ENCODE measurements around the gene SLC38A11. TPM values are rescaled to one million over a fixed set of nuclear protein-coding genes. Genes with fewer than 3 reads are reported as not detected.

Gene SLC38A11
- total and polyA plus RNA-seq, 2 of the 8 experiments (the other 6 are each of a cell fraction or from before 2014, with no cell fraction given), result not detected

GRCh38 chr2:164972216-164972615 lies 16.9 kb upstream of the SLC38A11 start:
- Histone ChIP-seq H3K79me1 (ENCODE audit: low read depth, low read length) (no peaks in the 10 kb centered on the region), H3K23me2 (ENCODE audit: low read depth, low read length) (no peaks in the 10 kb centered on the region), H3K18ac (ENCODE audit: extremely low read depth, low read length) (no peak overlapping the region), H4K20me1 (replicated peaks in 1 of 2; ENCODE audit: control insufficient read depth in 1 of 2, insufficient read depth in 2 of 2, low read length in 2 of 2) (no peaks in the 10 kb centered on the region), H2BK20ac (ENCODE audit: low read length) (no peak overlapping the region), H3K9ac (replicated peaks in 1 of 4; ENCODE audit: extremely low read depth in 1 of 4, low read depth in 3 of 4, low read length in 3 of 4) (no peak overlapping the region), H3K36me3 (ENCODE audit: control insufficient read depth in 2 of 4, insufficient read depth in 4 of 4, low read length in 3 of 4) (no peaks in the 10 kb centered on the region), H2AK5ac (ENCODE audit: low read depth, low read length) (no peak overlapping the region), H3K23ac (ENCODE audit: insufficient read length) (no peak overlapping the region), H2AFZ (ENCODE audit: low read length) (no peak overlapping the region), H4K5ac (ENCODE audit: insufficient read length, low read depth, low read length) (no peak overlapping the region), H4K91ac (replicated peaks; ENCODE audit: insufficient read length, low read length) (no peak overlapping the region), H3K4me2 (ENCODE audit: insufficient read depth in 1 of 2, low read depth in 2 of 2, low read length in 2 of 2) (no peak overlapping the region), H4K8ac (ENCODE audit: extremely low read depth, insufficient read depth, low read length) (no peak overlapping the region), H3K14ac (ENCODE audit: insufficient read length) (no peak overlapping the region), H3K79me2 (ENCODE audit: control insufficient read depth in 1 of 2, insufficient read depth in 2 of 2, low read length in 2 of 2) (no peaks in the 10 kb centered on the region), H3K56ac (replicated peaks; ENCODE audit: insufficient read length, low read depth, low read length) (no peak overlapping the region), H3K4me1 (replicated peaks in 1 of 4; ENCODE audit: control insufficient read depth in 3 of 4, insufficient read depth in 4 of 4, low read length in 3 of 4) (peaks cover 0 to 4% (median 0%) of the 10 kb centered on the region in 4 experiments; a peak in 1 of 7 replicates), H3K4me3 (ENCODE audit: extremely low read depth in 1 of 4, insufficient read depth in 2 of 4, low read depth in 3 of 4, low read length in 4 of 4) (no peak overlapping the region), H2BK5ac (ENCODE audit: low read depth, low read length) (no peak overlapping the region), H2BK120ac (replicated peaks; ENCODE audit: low read depth, low read length) (no peak overlapping the region), H3K27me3 (replicated peaks in 1 of 4; ENCODE audit: control insufficient read depth in 3 of 4, extremely low read depth in 1 of 4, insufficient read depth in 3 of 4, low read length in 3 of 4) (no peaks in the 10 kb centered on the region), H3K9me3 (ENCODE audit: insufficient read depth in 2 of 2, low read depth in 1 of 2, low read length in 1 of 2) (no peaks in the 10 kb centered on the region), H3K4ac (replicated peaks; ENCODE audit: insufficient read length, low read depth, low read length) (no peak overlapping the region), H2BK12ac (ENCODE audit: low read depth, low read length) (no peak overlapping the region), H3K27ac (ENCODE audit: low read depth, low read length) (no peak overlapping the region), H2BK15ac (ENCODE audit: low read length) (no peak overlapping the region)
- ChIA-PET POLR2A (ENCODE audit: partially characterized antibody) (no interaction called here), CTCF (ENCODE audit: partially characterized antibody) (interaction anchor here (1.5 kb wide), 1 partner anchor 8 kb away, joined by 4 read pairs; no protein-coding TSS in a partner anchor)
- FAIRE-seq, result no peak
- no peak for TF ChIP-seq SRF (IDR thresholded peaks at IDR 0.05; ENCODE audit: low read depth, low read length)
- no peak for DNase-seq (ENCODE audit: low read depth in 1 of 2, low spot score in 2 of 2)
- WGBS, 2 experiments (ENCODE audit: extremely low coverage in 1 of 2, insufficient coverage in 1 of 2, insufficient read length in 1 of 2, insufficient replicate concordance in 2 of 2, low coverage in 1 of 2, low lambda C conversion rate in 2 of 2, missing lambda C conversion rate in 1 of 2), result 90% methylated on average over 4 of the region's 4 CpGs; no CpG with 5 or more reads in 1 of the 2 experiments

Measured in H1 (cell line).